ENCODE measurements around the gene TRIM3.

- TF ChIP-seq POLR2A (IDR thresholded peaks at IDR 0.05), result no peak
- TF ChIP-seq, protein P1, sequence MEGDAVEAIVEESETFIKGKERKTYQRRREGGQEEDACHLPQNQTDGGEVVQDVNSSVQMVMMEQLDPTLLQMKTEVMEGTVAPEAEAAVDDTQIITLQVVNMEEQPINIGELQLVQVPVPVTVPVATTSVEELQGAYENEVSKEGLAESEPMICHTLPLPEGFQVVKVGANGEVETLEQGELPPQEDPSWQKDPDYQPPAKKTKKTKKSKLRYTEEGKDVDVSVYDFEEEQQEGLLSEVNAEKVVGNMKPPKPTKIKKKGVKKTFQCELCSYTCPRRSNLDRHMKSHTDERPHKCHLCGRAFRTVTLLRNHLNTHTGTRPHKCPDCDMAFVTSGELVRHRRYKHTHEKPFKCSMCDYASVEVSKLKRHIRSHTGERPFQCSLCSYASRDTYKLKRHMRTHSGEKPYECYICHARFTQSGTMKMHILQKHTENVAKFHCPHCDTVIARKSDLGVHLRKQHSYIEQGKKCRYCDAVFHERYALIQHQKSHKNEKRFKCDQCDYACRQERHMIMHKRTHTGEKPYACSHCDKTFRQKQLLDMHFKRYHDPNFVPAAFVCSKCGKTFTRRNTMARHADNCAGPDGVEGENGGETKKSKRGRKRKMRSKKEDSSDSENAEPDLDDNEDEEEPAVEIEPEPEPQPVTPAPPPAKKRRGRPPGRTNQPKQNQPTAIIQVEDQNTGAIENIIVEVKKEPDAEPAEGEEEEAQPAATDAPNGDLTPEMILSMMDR (IDR thresholded peaks at IDR 0.05), result no peak
Measured at GRCh38 chr11:6472934-6473333, 807 bp downstream of the TRIM3 start.
